ENCODE measurements around the gene CDC42BPB. TPM values are rescaled to one million over a fixed set of nuclear protein-coding genes. Genes with fewer than 3 reads are reported as not detected.

The CDC42BPB gene
- polyA plus RNA-seq, 1 of the 3 experiments (the other 2 are of a cell fraction): 61.6 TPM

DNA sequence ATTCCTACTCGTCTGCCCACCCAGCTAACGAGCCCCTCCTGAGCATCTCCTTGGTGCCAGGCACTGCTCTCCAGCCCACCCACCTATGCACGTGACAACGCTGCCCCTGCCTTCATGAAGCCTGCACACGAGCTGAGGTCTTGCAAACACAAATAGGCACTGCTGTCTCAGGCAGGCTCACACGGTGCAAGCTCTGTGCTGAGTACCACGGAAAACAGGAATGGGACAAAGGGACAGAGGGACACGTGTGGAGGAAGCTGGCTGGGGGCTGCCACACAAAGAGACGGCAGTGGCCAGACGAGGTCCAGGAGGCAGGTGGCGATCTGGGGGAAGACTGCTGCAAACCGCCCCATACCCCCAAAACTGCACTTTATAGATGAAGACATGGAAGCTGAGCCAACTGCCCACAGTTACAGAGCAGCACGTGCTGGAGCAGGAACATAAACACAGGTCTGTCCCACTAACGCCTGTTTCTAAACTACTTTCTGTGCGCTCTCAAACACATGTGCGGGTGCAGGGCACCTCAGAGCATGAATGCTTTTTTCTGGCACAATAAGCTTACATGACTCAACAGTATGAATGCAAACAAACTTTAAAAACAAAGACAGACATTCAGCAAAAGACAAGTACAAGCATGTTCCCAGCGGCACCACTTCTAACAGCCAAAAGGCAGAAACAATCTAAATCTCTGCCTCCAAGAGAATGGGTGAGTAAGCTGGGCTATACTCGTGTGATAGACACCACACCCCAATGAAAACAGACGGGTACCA is 70.4 kb downstream of the CDC42BPB start:
- Histone ChIP-seq H3K27me3 (ENCODE audit: insufficient read depth) (no peaks in the 10 kb centered on the region), H3K9me3 (peaks cover 8% of the 10 kb centered on the region; the same call in 1 of the 2 replicates), H2AFZ (ENCODE audit: low read depth) (no peak overlapping the region), H4K20me1 (ENCODE audit: insufficient read depth) (peaks cover 7% of the 10 kb centered on the region; the same call in 1 of the 2 replicates), H3K4me1 (ENCODE audit: control insufficient read depth in 1 of 2, insufficient read depth in 2 of 2, low read depth in 1 of 2, low read length in 1 of 2) (no peaks in the 10 kb centered on the region; a peak in 1 of 4 replicates), H3K4me3 (ENCODE audit: low read depth in 2 of 2, low read length in 1 of 2) (no peak overlapping the region), H3K4me2 (no peak overlapping the region), H3K27ac (ENCODE audit: low read depth in 2 of 2, low read length in 1 of 2) (no peak overlapping the region), H3K79me2 (ENCODE audit: insufficient read depth) (peaks cover 45% of the 10 kb centered on the region), H3K36me3 (replicated peaks in 1 of 2; ENCODE audit: control insufficient read depth in 1 of 2, insufficient read depth in 2 of 2, low read length in 1 of 2) (peaks cover 48 to 65% of the 10 kb centered on the region in 2 experiments), H3K9ac (no peak overlapping the region), H3K9me2 (no peaks in the 10 kb centered on the region), H3F3A (replicated peaks; ENCODE audit: insufficient read depth) (peaks cover 7% of the 10 kb centered on the region)
- TF ChIP-seq RXRA (IDR thresholded peaks at IDR 0.05; ENCODE audit: borderline replicate concordance, low read depth) (no peak), FOSL2 (IDR thresholded peaks at IDR 0.05; ENCODE audit: borderline replicate concordance, low read depth) (no peak), USF2 (IDR thresholded peaks at IDR 0.05; ENCODE audit: borderline replicate concordance, low read depth, low read length) (no peak), JUND (IDR thresholded peaks at IDR 0.05) (no peak), EZH2phosphoT487 (IDR thresholded peaks at IDR 0.05; ENCODE audit: borderline replicate concordance, low read depth) (no peak), CHD2 (IDR thresholded peaks at IDR 0.05; ENCODE audit: low read length, partially characterized antibody) (no peak)
- TF ChIP-seq, protein P1, sequence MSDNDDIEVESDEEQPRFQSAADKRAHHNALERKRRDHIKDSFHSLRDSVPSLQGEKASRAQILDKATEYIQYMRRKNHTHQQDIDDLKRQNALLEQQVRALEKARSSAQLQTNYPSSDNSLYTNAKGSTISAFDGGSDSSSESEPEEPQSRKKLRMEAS (IDR thresholded peaks at IDR 0.05; ENCODE audit: low read depth): no peak
- 93% methylated on average over 18 of the region's 19 CpGs for WGBS (ENCODE audit: low lambda C conversion rate)
- ChIA-PET CTCF (interaction anchor here (0.8 to 1.8 kb wide), 3 partner anchors 11 to 69 kb away, joined by 3 to 6 read pairs (median 4); no protein-coding TSS in a partner anchor), POLR2A (no interaction called here)
- no peak for DNase-seq

DNA sequence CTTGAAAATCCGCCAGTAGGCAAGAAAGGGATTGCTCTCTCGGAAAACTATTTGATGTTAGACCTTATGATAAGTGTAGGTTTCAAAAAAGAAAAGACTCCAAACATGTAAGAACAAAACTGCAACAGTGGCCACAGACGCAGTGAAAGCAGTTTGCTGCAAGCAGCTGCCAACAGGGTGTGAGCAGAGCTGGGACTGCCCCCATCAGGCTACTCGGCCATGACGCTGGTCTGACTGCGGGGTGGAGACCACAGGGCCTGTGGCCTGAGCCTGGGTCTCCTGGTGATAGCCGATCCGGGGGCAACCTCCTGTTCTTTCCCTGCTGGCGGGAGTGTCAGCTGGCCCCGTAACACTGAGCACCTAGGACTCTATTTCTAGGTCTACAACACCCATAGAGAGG is 71.7 kb downstream of the CDC42BPB start:
- H4K20me1 ChIP-seq (ENCODE audit: insufficient read depth): peaks cover 4% of the 10 kb centered on the region; the same call in 1 of the 2 replicates
- peaks cover 8% of the 10 kb centered on the region; the same call in 1 of the 2 replicates for H3K9me3 ChIP-seq
- no peaks in the 10 kb centered on the region for H3K27me3 ChIP-seq (ENCODE audit: insufficient read depth)
- H3K4me3 ChIP-seq (ENCODE audit: low read depth in 2 of 2, low read length in 1 of 2): no peak overlapping the region
- H3K4me1 ChIP-seq (ENCODE audit: control insufficient read depth in 1 of 2, insufficient read depth in 2 of 2, low read depth in 1 of 2, low read length in 1 of 2): no peaks in the 10 kb centered on the region; a peak in 1 of 4 replicates
- H3K79me2 ChIP-seq (ENCODE audit: insufficient read depth): peaks cover 43% of the 10 kb centered on the region
- no peak overlapping the region for H3K4me2 ChIP-seq
- no peaks in the 10 kb centered on the region for H3F3A ChIP-seq (replicated peaks; ENCODE audit: insufficient read depth)
- no peak for DNase-seq
- H3K9me2 ChIP-seq: no peaks in the 10 kb centered on the region
- WGBS (ENCODE audit: low lambda C conversion rate): 94% methylated on average over 5 of the region's 10 CpGs
- H3K36me3 ChIP-seq (replicated peaks in 1 of 2; ENCODE audit: control insufficient read depth in 1 of 2, insufficient read depth in 2 of 2, low read length in 1 of 2): peaks cover 46 to 64% of the 10 kb centered on the region in 2 experiments
- CTCF ChIA-PET: interaction anchor here (1.8 kb wide), 1 partner anchor 13 kb away, joined by 7 read pairs; no protein-coding TSS in a partner anchor
- H2AFZ ChIP-seq (ENCODE audit: low read depth): no peak overlapping the region
- no peak overlapping the region for H3K27ac ChIP-seq (ENCODE audit: low read depth in 2 of 2, low read length in 1 of 2)
- no peak overlapping the region for H3K9ac ChIP-seq
- POLR2A ChIA-PET: no interaction called here
- TF ChIP-seq, protein P2, sequence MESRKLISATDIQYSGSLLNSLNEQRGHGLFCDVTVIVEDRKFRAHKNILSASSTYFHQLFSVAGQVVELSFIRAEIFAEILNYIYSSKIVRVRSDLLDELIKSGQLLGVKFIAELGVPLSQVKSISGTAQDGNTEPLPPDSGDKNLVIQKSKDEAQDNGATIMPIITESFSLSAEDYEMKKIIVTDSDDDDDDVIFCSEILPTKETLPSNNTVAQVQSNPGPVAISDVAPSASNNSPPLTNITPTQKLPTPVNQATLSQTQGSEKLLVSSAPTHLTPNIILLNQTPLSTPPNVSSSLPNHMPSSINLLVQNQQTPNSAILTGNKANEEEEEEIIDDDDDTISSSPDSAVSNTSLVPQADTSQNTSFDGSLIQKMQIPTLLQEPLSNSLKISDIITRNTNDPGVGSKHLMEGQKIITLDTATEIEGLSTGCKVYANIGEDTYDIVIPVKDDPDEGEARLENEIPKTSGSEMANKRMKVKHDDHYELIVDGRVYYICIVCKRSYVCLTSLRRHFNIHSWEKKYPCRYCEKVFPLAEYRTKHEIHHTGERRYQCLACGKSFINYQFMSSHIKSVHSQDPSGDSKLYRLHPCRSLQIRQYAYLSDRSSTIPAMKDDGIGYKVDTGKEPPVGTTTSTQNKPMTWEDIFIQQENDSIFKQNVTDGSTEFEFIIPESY (IDR thresholded peaks at IDR 0.05; ENCODE audit: borderline replicate concordance, low read depth): no peak
- TF ChIP-seq RXRA (IDR thresholded peaks at IDR 0.05; ENCODE audit: borderline replicate concordance, low read depth) (no peak), EZH2phosphoT487 (IDR thresholded peaks at IDR 0.05; ENCODE audit: borderline replicate concordance, low read depth) (no peak), GABPA (IDR thresholded peaks at IDR 0.05; ENCODE audit: low read depth) (no peak), FOXJ3 (CRISPR knock-in tag; IDR thresholded peaks at IDR 0.05) (no peak), TEAD4 (IDR thresholded peaks at IDR 0.05; ENCODE audit: borderline replicate concordance, insufficient read depth) (no peak), FOXM1 (IDR thresholded peaks at IDR 0.05; ENCODE audit: low read depth) (no peak), RFX5 (IDR thresholded peaks at IDR 0.05; ENCODE audit: low read length) (no peak), NFIC (IDR thresholded peaks at IDR 0.05; ENCODE audit: borderline replicate concordance) (no peak), CHD2 (IDR thresholded peaks at IDR 0.05; ENCODE audit: low read length, partially characterized antibody) (no peak), ELF1 (IDR thresholded peaks at IDR 0.05) (no peak), SMC3 (IDR thresholded peaks at IDR 0.05; ENCODE audit: low read depth, low read length) (no peak), NRF1 (IDR thresholded peaks at IDR 0.05; ENCODE audit: low read depth, low read length) (no peak), FOSL2 (IDR thresholded peaks at IDR 0.05; ENCODE audit: borderline replicate concordance, low read depth) (no peak)
- TF ChIP-seq, protein P3, sequence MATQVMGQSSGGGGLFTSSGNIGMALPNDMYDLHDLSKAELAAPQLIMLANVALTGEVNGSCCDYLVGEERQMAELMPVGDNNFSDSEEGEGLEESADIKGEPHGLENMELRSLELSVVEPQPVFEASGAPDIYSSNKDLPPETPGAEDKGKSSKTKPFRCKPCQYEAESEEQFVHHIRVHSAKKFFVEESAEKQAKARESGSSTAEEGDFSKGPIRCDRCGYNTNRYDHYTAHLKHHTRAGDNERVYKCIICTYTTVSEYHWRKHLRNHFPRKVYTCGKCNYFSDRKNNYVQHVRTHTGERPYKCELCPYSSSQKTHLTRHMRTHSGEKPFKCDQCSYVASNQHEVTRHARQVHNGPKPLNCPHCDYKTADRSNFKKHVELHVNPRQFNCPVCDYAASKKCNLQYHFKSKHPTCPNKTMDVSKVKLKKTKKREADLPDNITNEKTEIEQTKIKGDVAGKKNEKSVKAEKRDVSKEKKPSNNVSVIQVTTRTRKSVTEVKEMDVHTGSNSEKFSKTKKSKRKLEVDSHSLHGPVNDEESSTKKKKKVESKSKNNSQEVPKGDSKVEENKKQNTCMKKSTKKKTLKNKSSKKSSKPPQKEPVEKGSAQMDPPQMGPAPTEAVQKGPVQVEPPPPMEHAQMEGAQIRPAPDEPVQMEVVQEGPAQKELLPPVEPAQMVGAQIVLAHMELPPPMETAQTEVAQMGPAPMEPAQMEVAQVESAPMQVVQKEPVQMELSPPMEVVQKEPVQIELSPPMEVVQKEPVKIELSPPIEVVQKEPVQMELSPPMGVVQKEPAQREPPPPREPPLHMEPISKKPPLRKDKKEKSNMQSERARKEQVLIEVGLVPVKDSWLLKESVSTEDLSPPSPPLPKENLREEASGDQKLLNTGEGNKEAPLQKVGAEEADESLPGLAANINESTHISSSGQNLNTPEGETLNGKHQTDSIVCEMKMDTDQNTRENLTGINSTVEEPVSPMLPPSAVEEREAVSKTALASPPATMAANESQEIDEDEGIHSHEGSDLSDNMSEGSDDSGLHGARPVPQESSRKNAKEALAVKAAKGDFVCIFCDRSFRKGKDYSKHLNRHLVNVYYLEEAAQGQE (IDR thresholded peaks at IDR 0.05; ENCODE audit: low read depth, low read length): no peak
- TF ChIP-seq, protein P1 (IDR thresholded peaks at IDR 0.05; ENCODE audit: low read depth): no peak
